Stimulated activated CD4-positive, alpha-beta T cell treated with anti-CD3 and anti-CD28 coated beads, TNF-alpha, amount 100 ng/mL, for 48 hours (primary cell): ENCODE data around the gene ATF4.
A peak's percentile ranks its signal among the peaks of the same experiment; 100 is the strongest.

Source experiments
- DNase-seq, 3 donors: peaks; one replicate each; pipeline ENCODE4 v3.0.0-alpha.2; 2020; ENCODE audit warnings: low read depth in 3 of 3

The ATF4 gene

GRCh38 chr22:39528080-39528661 lies 7.8 kb downstream of the ATF4 start:
- no peak for DNase-seq

GRCh38 chr22:39528681-39529486 lies 8.5 kb downstream of the ATF4 start:
- peak; percentile 80 to 89 (median 85) for DNase-seq

GRCh38 chr22:39529487-39529851 lies 9.1 kb downstream of the ATF4 start:
- DNase-seq, result no peak

GRCh38 chr22:39530116-39530515 lies 9.8 kb downstream of the ATF4 start:
- DNase-seq, result no peak

- DNase-seq, result no peak
These were observed 10.4 kb downstream of the ATF4 start for GRCh38 chr22:39530692-39531331.

- peak; percentile 98 to 99 (median 99) for DNase-seq
These were observed 12.1 kb downstream of the ATF4 start, which contains the start of gene RPS19BP1 for GRCh38 chr22:39532215-39533073. TSS of gene RPS19BP1 (minus strand) at chr22:39532748. CDS start at chr22:39532738, 10 bp downstream.

- DNase-seq, result no peak
These were observed 13.7 kb downstream of the ATF4 start for GRCh38 chr22:39534092-39534506.

- DNase-seq, result peak in 2 of 3 donors; percentile 79 to 80
These were observed 14.4 kb downstream of the ATF4 start for GRCh38 chr22:39534591-39535356.

GRCh38 chr22:39535357-39535725 lies 15.0 kb downstream of the ATF4 start:
- no peak for DNase-seq

- no peak for DNase-seq
These were observed 15.6 kb downstream of the ATF4 start for GRCh38 chr22:39535831-39536449.

GRCh38 chr22:39536711-39537110 lies 16.3 kb downstream of the ATF4 start:
- no peak for DNase-seq

GRCh38 chr22:39537975-39538374 lies 17.6 kb downstream of the ATF4 start:
- DNase-seq, result no peak

- DNase-seq, result no peak
These were observed 22.7 kb downstream of the ATF4 start for GRCh38 chr22:39543095-39543494.

- DNase-seq, result no peak
These were observed 25.3 kb downstream of the ATF4 start for GRCh38 chr22:39545386-39546365.

GRCh38 chr22:39546889-39547586 lies 26.7 kb downstream of the ATF4 start:
- no peak for DNase-seq

GRCh38 chr22:39547587-39547947 lies 27.2 kb downstream of the ATF4 start:
- DNase-seq, result no peak

- DNase-seq, result no peak
These were observed 33.1 kb downstream of the ATF4 start for GRCh38 chr22:39553429-39553828.

GRCh38 chr22:39554151-39554550 lies 33.8 kb downstream of the ATF4 start:
- DNase-seq, result no peak
